HFFc6 (cell line): ENCODE measurements around the gene SPTSSA. TPM values are rescaled to one million over a fixed set of nuclear protein-coding genes. Genes with fewer than 3 reads are reported as not detected.
"Not testable (repeated sequence)": the region's sequence is repeated elsewhere in the genome, so short reads cannot be mapped to it uniquely, and the experiment has no call there.

Source experiments
- DNase-seq: peaks from one replicate; pipeline ENCODE4 v3.0.0-alpha.2; 2018
- H3K27ac Mint-ChIP-seq: 2 replicates; pipeline ENCODE4 v1.8.0; 2020; ENCODE audit warnings: mild to moderate bottlenecking, mixed read lengths
- H3K27me3 Mint-ChIP-seq: 2 replicates; pipeline ENCODE4 v1.8.0; 2021; ENCODE audit warnings: mild to moderate bottlenecking, moderate library complexity, mixed read lengths; ENCODE audit not compliant: insufficient read depth
- H3K36me3 Mint-ChIP-seq: 2 replicates; pipeline ENCODE4 v1.8.0; 2021; ENCODE audit warnings: low read depth, mixed read lengths
- H3K4me1 Mint-ChIP-seq: 2 replicates; pipeline ENCODE4 v1.8.0; 2020; ENCODE audit warnings: low read depth, mixed read lengths
- H3K4me3 Mint-ChIP-seq: 2 replicates; pipeline ENCODE4 v1.8.0; 2020; ENCODE audit warnings: mild to moderate bottlenecking, moderate library complexity, mixed read lengths
- H3K9me3 Mint-ChIP-seq: 2 replicates; pipeline ENCODE4 v1.8.0; 2020; ENCODE audit warnings: mild to moderate bottlenecking, mixed read lengths
- CTCF ChIP-seq: fragments of 200-600 bp; sonication (generic); IDR thresholded peaks from 2 replicates; pipeline ENCODE4 v1.5.0; 2021; ENCODE audit warnings: antibody characterized with exemption, mild to moderate bottlenecking
- total RNA-seq, 6 experiments: library from RNA; stranded (reverse); fragmentation: NEBNext Ultra II Directional; extraction: Animal tissue kit (Norgen Biotek cat#: 25700); gene quantifications; 2 replicates in 1 of 6; 3 replicates in 5 of 6; pipeline ENCODE4 v1.2.3, GENCODE V29; 2021

The SPTSSA gene
- total RNA-seq, 6 experiments from 2014 or later, result 13.4 to 16.5 (median 15.4) TPM

- Mint-ChIP-seq H3K4me1 (no peaks in the 10 kb centered on the region), H3K36me3 (no peaks in the 10 kb centered on the region), H3K9me3 (no peaks in the 10 kb centered on the region), H3K27me3 (no peaks in the 10 kb centered on the region), H3K4me3 (no peak overlapping the region), H3K27ac (no peak overlapping the region)
- TF ChIP-seq CTCF, result no peak
- DNase-seq, result no peak
Measured at GRCh38 chr14:34404416-34404815, 57.6 kb downstream of the SPTSSA start.

GRCh38 chr14:34403646-34404045 is 58.4 kb downstream of the SPTSSA start:
- Mint-ChIP-seq H3K27ac (no peak overlapping the region), H3K27me3 (no peaks in the 10 kb centered on the region), H3K4me1 (no peaks in the 10 kb centered on the region), H3K36me3 (no peaks in the 10 kb centered on the region), H3K4me3 (no peak overlapping the region), H3K9me3 (no peaks in the 10 kb centered on the region)
- no peak for TF ChIP-seq CTCF
- no peak for DNase-seq

GRCh38 chr14:34398024-34398423 is 64.0 kb downstream of the SPTSSA start:
- Mint-ChIP-seq H3K27ac (no peak overlapping the region), H3K4me3 (no peak overlapping the region), H3K27me3 (peaks cover 3% of the 10 kb centered on the region), H3K9me3 (no peaks in the 10 kb centered on the region), H3K36me3 (no peaks in the 10 kb centered on the region), H3K4me1 (no peaks in the 10 kb centered on the region)
- DNase-seq, result no peak
- TF ChIP-seq CTCF, result no peak

GRCh38 chr14:34387974-34388516 is 74.0 kb downstream of the SPTSSA start:
- DNase-seq, result no peak
- Mint-ChIP-seq H3K9me3 (no peaks in the 10 kb centered on the region), H3K27ac (no peak overlapping the region), H3K4me1 (peaks cover 14% of the 10 kb centered on the region), H3K4me3 (no peak overlapping the region), H3K36me3 (no peaks in the 10 kb centered on the region), H3K27me3 (peaks cover 7% of the 10 kb centered on the region; the same call in 1 of the 2 replicates)
- TF ChIP-seq CTCF, result no peak

GRCh38 chr14:34386865-34387485 is 75.1 kb downstream of the SPTSSA start:
- peaks cover 7% of the 10 kb centered on the region; the same call in 1 of the 2 replicates for H3K27me3 Mint-ChIP-seq

GRCh38 chr14:34385881-34386280 is 76.2 kb downstream of the SPTSSA start:
- H3K4me3 Mint-ChIP-seq, H3K27me3 Mint-ChIP-seq, H3K36me3 Mint-ChIP-seq, H3K27ac Mint-ChIP-seq, H3K9me3 Mint-ChIP-seq, DNase-seq: not testable (repeated sequence)
- H3K4me1 Mint-ChIP-seq, result peaks cover 14% of the 10 kb centered on the region

More at GRCh38 chr14:34386865-34387485, 75.1 kb downstream of the SPTSSA start:
- Mint-ChIP-seq H3K27ac (no peak overlapping the region), H3K4me3 (no peak overlapping the region), H3K9me3 (no peaks in the 10 kb centered on the region), H3K36me3 (no peaks in the 10 kb centered on the region), H3K4me1 (peaks cover 14% of the 10 kb centered on the region)
- DNase-seq, result no peak
- TF ChIP-seq CTCF, result no peak
